Large intestine (tissue), 3 donors: ENCODE measurements around the gene POLD1. TPM values are rescaled to one million over a fixed set of nuclear protein-coding genes. Genes with fewer than 3 reads are reported as not detected.
A peak's percentile ranks its signal among the peaks of the same experiment; 100 is the strongest.

ENCODE experiments used
- DNase-seq, 2 donors: peaks; one replicate each; pipeline versions ENCODE4 v3.0.0 to v3.0.0-alpha.2; 2013
- H3K27ac ChIP-seq: one replicate; pipeline ENCODE4 v1.5.1; 2013; ENCODE audit warnings: low read length
- H3K27me3 ChIP-seq: 2 replicates; pipeline ENCODE4 v1.6.1; 2013; ENCODE audit warnings: low read length; ENCODE audit not compliant: control insufficient read depth, insufficient read depth
- H3K36me3 ChIP-seq: 2 replicates; pipeline ENCODE4 v1.6.1; 2013; ENCODE audit warnings: low read length; ENCODE audit not compliant: control insufficient read depth, insufficient read depth
- H3K4me1 ChIP-seq: one replicate; pipeline ENCODE4 v1.6.1; 2013; ENCODE audit warnings: low read length; ENCODE audit not compliant: control insufficient read depth, insufficient read depth
- H3K4me3 ChIP-seq: one replicate; pipeline ENCODE4 v1.5.1; 2013; ENCODE audit warnings: low read length
- H3K9me3 ChIP-seq: one replicate; pipeline ENCODE4 v1.6.1; 2013; ENCODE audit warnings: mild to moderate bottlenecking, low read depth, low read length, moderate library complexity; ENCODE audit not compliant: control insufficient read depth
- WGBS: methylation state at CpG from one replicate; pipeline ENCODE4 v1.1.5; 2013; ENCODE audit warnings: low lambda C conversion rate; ENCODE audit not compliant: insufficient coverage; 5-methylcytosine and 5-hydroxymethylcytosine counted together
- polyA plus RNA-seq: library from polyadenylated mRNA; unstranded; fragments of 120-200 nt; gene quantifications from one replicate; pipeline ENCODE4 v1.2.1, GENCODE V29; 2013

Gene POLD1
- polyA plus RNA-seq, 1 donor: 26.1 TPM

- Histone ChIP-seq H3K27ac (no peak overlapping the region), H3K27me3 (peaks cover 24% of the 10 kb centered on the region)
- no CpG with 5 or more reads among the region's 8 CpGs for WGBS
These were observed 35.5 kb downstream of the POLD1 start for GRCh38 chr19:50419580-50420035.

GRCh38 chr19:50420127-50420526 lies 36.0 kb downstream of the POLD1 start:
- 9% methylated on average over 1 of the region's 3 CpGs for WGBS
- Histone ChIP-seq H3K27me3 (peaks cover 24% of the 10 kb centered on the region), H3K36me3 (no peaks in the 10 kb centered on the region), H3K27ac (no peak overlapping the region), H3K4me3 (no peak overlapping the region), H3K4me1 (peaks cover 5% of the 10 kb centered on the region), H3K9me3 (peaks cover 5% of the 10 kb centered on the region)
- DNase-seq: no peak

More at GRCh38 chr19:50419580-50420035, 35.5 kb downstream of the POLD1 start:
- Histone ChIP-seq H3K36me3 (no peaks in the 10 kb centered on the region), H3K9me3 (peaks cover 5% of the 10 kb centered on the region), H3K4me3 (no peak overlapping the region), H3K4me1 (peaks cover 6% of the 10 kb centered on the region)
- DNase-seq: no peak

GRCh38 chr19:50420808-50421207 lies 36.7 kb downstream of the POLD1 start:
- peaks cover 24% of the 10 kb centered on the region for H3K27me3 ChIP-seq
- no CpG with 5 or more reads among the region's 3 CpGs for WGBS

GRCh38 chr19:50422397-50423278 lies 38.5 kb downstream of the POLD1 start:
- no peaks in the 10 kb centered on the region for H3K36me3 ChIP-seq
- no CpG with 5 or more reads among the region's 18 CpGs for WGBS
- H3K4me3 ChIP-seq: no peak overlapping the region
- DNase-seq: no peak
- H3K4me1 ChIP-seq: no peaks in the 10 kb centered on the region
- peaks cover 24% of the 10 kb centered on the region for H3K27me3 ChIP-seq
- H3K9me3 ChIP-seq: no peaks in the 10 kb centered on the region
- H3K27ac ChIP-seq: no peak overlapping the region

More at GRCh38 chr19:50420808-50421207, 36.7 kb downstream of the POLD1 start:
- peaks cover 5% of the 10 kb centered on the region for H3K4me1 ChIP-seq
- no peak overlapping the region for H3K27ac ChIP-seq
- H3K36me3 ChIP-seq: no peaks in the 10 kb centered on the region
- DNase-seq: no peak
- no peak overlapping the region for H3K4me3 ChIP-seq
- peaks cover 5% of the 10 kb centered on the region for H3K9me3 ChIP-seq

GRCh38 chr19:50423279-50424113 lies 39.3 kb downstream of the POLD1 start:
- Histone ChIP-seq H3K27ac (no peak overlapping the region), H3K36me3 (no peaks in the 10 kb centered on the region), H3K9me3 (no peaks in the 10 kb centered on the region), H3K4me1 (peaks cover 4% of the 10 kb centered on the region), H3K27me3 (peaks cover 20% of the 10 kb centered on the region), H3K4me3 (no peak overlapping the region)
- WGBS: no CpG with 5 or more reads among the region's 22 CpGs
- peak in 1 of 2 donors; percentile 54 for DNase-seq

- Histone ChIP-seq H3K4me1 (peaks cover 4% of the 10 kb centered on the region), H3K9me3 (no peaks in the 10 kb centered on the region), H3K27ac (no peak overlapping the region), H3K36me3 (no peaks in the 10 kb centered on the region), H3K4me3 (no peak overlapping the region), H3K27me3 (peaks cover 22% of the 10 kb centered on the region)
- DNase-seq: no peak
- no CpG with 5 or more reads among the region's 7 CpGs for WGBS
These were observed 41.4 kb downstream of the POLD1 start for GRCh38 chr19:50425581-50425980.

GRCh38 chr19:50427318-50427925 lies 43.3 kb downstream of the POLD1 start:
- DNase-seq: no peak
- Histone ChIP-seq H3K27ac (no peak overlapping the region), H3K4me3 (peak overlapping the region; percentile 17), H3K9me3 (no peaks in the 10 kb centered on the region), H3K27me3 (peaks cover 35% of the 10 kb centered on the region), H3K36me3 (no peaks in the 10 kb centered on the region), H3K4me1 (peaks cover 11% of the 10 kb centered on the region)
- no CpG with 5 or more reads among the region's 26 CpGs for WGBS

GRCh38 chr19:50427997-50428425 lies 43.9 kb downstream of the POLD1 start:
- Histone ChIP-seq H3K27ac (no peak overlapping the region), H3K36me3 (no peaks in the 10 kb centered on the region), H3K4me3 (peak overlapping the region; percentile 17), H3K4me1 (peaks cover 14% of the 10 kb centered on the region), H3K9me3 (no peaks in the 10 kb centered on the region), H3K27me3 (peaks cover 40% of the 10 kb centered on the region)
- DNase-seq: peak; percentile 87 to 91
- no CpG with 5 or more reads among the region's 38 CpGs for WGBS

GRCh38 chr19:50428772-50429463 lies 44.8 kb downstream of the POLD1 start:
- WGBS: 80% methylated on average over 1 of the region's 7 CpGs
- H3K4me3 ChIP-seq: no peak overlapping the region
- H3K27ac ChIP-seq: no peak overlapping the region

More at GRCh38 chr19:50428772-50429463, 44.8 kb downstream of the POLD1 start:
- peaks cover 14% of the 10 kb centered on the region for H3K4me1 ChIP-seq
- no peaks in the 10 kb centered on the region for H3K36me3 ChIP-seq
- no peaks in the 10 kb centered on the region for H3K9me3 ChIP-seq
- DNase-seq: no peak
- H3K27me3 ChIP-seq: peaks cover 49% of the 10 kb centered on the region
